ENCODE results near the gene PADI1. TPM values are rescaled to one million over a fixed set of nuclear protein-coding genes. Genes with fewer than 3 reads are reported as not detected.
A peak's percentile ranks its signal among the peaks of the same experiment; 100 is the strongest.
"Not testable (repeated sequence)": the region's sequence is repeated elsewhere in the genome, so short reads cannot be mapped to it uniquely, and the experiment has no call there.

PADI1 gene
- total RNA-seq, 2 donors from 2014 or later = not detected

DNA sequence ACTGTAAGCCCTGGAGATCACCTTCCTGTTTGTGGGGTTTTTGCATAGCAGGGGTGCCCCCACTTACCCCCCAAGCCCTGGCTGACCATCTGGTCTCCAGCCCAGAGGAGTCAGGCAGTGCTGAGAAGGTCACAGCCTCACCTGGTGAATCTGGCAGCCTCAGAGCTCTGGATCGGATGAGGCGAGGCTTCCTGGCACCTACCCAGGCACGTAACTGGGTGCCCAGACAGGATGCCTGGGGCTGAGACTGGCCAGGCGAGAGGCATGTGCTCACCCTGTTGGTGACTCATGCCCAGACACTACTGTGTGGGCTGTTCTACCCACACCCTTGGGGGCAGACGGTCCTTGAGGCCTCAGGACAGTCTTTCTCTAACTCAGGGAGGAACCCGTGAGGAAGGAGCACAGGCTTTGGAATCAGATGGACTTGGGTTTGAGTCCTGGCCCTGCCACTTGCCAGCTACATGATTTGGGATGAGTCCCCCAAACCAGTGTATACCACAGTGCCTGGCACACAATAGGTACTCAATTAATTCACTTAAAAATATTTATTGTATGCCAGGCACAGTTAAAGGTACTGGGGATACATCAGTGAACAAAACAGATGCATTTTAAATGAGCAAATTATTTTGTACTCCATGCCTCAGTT lies 28.9 kb downstream of the PADI1 start:
- no peak for DNase-seq (ENCODE audit: low spot score)
- intact Hi-C loops (cut with DNase I) = loop anchor here (2.0 to 5.0 kb wide), 2 partner anchors 107 to 161 kb away; no protein-coding TSS in a partner anchor

DNA sequence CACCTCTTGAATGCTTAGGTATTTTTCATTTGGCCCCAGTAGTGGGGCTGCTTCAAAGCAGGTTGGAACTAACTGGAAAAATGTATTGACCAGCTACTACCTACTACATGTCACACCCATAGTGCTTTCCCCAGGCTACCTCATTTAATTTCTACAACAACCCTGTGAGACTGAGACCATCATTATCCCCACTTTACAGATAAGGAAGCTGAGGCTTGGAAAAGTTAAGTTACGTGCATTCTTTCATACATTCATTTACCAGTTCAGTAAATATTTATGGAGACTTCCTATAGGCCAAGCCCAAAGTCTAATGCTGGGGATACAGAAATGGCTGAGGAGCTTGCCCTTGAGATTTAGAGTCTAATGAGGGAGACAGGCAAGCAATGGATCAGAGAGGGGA lies 29.5 kb downstream of the PADI1 start:
- intact Hi-C loops (cut with DNase I) = loop anchor here (2.0 to 5.0 kb wide), 2 partner anchors 108 to 162 kb away; no protein-coding TSS in a partner anchor
- no peak for DNase-seq (ENCODE audit: low spot score)

DNA sequence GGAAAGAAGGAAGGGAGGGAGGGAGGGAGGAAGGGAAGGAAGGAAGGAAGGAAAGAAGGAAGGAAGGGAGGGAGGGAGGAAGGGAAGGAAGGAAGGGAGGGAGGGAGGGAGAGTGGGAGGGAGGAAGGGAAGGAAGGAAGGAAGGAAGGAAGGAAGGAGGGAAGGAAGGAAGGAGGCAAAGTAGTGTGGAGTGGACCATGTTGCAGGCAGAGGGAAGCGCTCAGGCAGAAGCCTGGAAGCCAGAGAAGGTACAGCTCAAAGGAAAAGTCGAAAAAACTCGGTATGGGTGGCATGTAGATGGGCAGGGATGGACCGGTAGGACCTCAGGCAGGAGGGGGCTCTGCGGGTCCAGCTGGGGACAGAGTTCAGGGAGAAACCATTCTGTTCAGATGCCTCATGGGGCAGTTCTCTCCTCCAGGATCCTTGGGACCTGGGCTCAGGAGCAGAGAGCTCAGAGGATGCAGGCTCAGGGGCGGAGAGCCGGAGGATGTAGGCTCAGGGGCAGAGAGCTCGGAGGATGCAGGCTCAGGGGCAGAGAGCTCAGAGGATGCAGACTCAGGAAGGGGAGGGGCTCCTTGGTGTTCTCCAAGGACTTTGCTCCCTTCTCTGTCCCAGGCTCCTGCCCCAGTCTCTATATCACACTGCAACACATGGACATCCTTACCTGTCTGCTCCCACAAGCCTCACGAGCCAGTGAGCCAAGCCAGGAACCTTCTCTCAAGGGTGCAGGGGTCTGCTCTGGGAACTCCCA lies 30.4 kb downstream of the PADI1 start:
- intact Hi-C loops (cut with DNase I) = loop anchor here (2.0 to 5.0 kb wide), 2 partner anchors 109 to 178 kb away; no protein-coding TSS in a partner anchor
- DNase-seq (ENCODE audit: low spot score) = no peak

DNA sequence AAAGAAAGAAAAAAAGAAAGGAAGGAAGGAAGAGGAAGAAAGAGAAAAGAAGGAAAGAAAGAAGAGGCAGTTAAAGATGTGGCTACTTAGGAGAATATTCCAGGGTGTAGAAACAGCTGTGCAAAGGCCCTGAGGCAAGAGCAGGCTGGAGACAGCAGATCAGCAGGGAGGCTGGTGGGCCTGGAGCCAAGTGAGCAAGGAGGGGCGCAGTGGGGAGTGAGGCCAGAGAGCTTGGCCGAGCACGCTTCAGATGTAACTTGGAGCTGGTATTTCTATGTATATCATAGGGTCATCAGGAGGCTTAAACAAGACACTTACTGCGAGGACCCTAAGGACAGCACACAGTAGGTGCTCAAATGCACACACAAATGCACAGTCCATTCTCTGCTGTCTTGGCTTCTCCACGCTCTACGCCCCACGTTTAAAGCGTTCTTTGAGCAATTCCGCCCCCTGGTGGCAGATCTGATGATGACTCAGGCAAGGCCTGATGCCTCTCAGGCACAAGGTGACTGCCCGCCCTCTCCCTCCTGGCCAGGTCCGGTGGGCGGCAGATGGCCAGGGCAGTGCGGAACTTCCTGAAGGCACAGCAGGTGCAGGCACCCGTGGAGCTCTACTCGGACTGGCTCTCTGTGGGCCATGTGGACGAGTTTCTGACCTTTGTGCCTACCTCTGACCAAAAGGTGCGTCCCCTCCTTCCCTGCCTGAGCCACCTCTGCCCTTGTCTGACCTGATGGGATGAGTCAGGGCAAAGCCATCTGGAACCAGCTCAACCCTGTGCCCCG lies 32.0 kb downstream of the PADI1 start:
- intact Hi-C loops (cut with DNase I) = loop anchor here (2.0 to 5.0 kb wide), 2 partner anchors 112 to 180 kb away; no protein-coding TSS in a partner anchor
- peak; percentile 96 for DNase-seq (ENCODE audit: low spot score)

DNA sequence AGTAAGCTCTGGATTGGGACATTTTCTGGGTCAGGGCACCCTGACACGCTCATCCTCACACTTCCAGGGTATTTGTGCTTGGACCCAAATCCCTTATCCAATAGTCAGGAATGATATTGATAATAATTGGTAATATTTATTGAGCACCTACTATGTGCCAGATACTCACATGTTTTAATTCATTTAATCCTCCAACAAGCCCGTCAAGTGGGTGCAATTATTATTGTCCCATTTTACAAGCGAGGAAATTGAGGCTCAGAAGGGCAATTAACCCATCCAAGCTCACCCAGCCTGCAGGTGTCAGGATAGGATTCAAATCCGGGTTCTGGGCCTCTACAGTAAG lies 32.6 kb downstream of the PADI1 start:
- intact Hi-C loops (cut with DNase I) = loop anchor here (2.0 to 5.0 kb wide), 2 partner anchors 113 to 180 kb away; no protein-coding TSS in a partner anchor

DNA sequence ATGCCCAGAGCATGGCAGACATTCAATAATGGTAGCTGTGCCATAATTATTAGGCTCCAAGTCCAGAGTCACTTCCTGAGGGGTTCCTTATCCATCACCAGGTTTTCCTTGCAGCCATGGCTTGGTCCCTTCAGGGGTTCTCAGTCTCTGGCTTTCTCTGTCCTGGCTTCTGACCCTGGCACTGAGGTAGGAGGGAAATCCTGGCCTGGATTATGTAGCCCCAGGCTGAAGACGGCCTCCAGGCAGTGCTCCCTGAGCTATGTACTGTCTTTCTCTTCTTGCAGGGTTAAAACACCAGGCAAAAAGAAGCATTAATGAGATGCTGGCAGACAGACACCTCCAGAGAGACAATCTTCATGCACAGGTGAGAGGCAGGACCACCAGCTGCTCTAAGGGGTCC lies 34.5 kb downstream of the PADI1 start:
- DNase-seq (ENCODE audit: low spot score) = no peak
- intact Hi-C loops (cut with DNase I) = loop anchor here (5.0 kb wide), 1 partner anchor 182 kb away; no protein-coding TSS in a partner anchor

More for the DNA sequence above, 32.6 kb downstream of the PADI1 start:
- DNase-seq (ENCODE audit: low spot score) = no peak

DNA sequence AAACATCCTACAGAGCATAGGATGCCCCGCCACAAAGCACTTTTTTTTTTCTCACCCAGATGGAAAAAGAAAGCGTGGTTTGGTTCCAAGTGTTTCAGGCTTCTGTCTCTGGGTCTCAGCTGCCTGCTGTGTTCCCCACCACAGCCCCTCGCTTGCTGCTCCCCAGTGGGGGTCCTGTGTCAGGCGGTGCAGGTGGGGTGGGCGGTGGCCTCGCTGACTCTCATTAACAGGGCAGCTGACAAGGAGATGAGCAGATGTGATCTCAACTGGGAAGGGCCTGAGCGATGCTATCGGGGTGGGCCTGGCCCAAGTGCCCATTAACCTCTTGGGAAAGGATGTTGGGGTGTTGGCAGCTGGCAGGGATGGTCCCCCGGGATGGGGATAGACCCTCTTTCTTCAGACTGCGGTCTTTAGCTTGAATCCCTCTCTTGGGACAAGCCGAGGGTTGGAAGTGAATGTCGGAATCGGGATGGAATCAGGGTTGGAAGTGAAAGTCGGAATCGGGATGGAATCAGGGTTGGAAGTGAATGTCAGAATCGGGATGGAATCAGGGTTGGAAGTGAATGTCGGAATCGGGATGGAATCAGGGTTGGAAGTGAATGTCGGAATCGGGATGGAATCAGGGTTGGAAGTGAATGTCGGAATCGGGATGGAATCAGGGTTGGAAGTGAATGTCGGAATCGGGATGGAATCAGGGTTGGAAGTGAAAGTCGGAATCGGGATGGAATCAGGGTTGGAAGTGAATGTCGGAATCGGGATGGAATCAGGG lies 36.3 kb downstream of the PADI1 start:
- intact Hi-C loops (cut with DNase I); DNase-seq (ENCODE audit: low spot score): not testable (repeated sequence)

DNA sequence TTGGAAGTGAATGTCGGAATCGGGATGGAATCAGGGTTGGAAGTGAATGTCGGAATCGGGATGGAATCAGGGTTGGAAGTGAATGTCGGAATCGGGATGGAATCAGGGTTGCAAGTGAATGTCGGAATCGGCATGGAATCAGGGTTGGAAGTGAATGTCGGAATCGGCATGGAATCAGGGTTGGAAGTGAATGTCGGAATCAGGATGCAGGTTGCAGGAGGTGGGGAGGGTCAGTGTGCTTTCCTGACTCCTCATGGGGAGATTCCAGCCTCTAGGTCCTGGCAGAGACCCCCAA lies 36.8 kb downstream of the PADI1 start:
- DNase-seq (ENCODE audit: low spot score) = not testable (repeated sequence)

DNA sequence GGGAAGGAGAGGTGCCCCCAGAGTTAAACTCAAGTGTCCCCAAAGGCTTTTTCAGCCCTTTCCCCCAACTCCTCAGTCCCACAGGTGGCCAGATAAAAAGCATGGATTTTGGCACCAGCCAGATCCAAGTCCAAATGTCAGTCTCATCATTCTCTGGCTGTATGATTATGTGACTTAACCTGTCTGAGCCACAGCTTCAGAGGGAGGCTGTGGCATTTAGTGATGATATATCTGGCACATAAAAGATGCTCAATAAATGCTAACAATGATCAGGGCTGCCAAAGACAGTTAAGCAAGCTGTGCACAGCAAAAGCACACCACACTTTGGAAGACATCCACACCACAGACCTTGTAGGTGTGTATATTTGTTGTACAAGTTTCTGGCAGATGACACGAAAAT lies 38.3 kb downstream of the PADI1 start:
- DNase-seq (ENCODE audit: low spot score) = no peak
- intact Hi-C loops (cut with DNase I) = no loop called here

More for the DNA sequence above, 36.8 kb downstream of the PADI1 start:
- intact Hi-C loops (cut with DNase I) = not testable (repeated sequence)

DNA sequence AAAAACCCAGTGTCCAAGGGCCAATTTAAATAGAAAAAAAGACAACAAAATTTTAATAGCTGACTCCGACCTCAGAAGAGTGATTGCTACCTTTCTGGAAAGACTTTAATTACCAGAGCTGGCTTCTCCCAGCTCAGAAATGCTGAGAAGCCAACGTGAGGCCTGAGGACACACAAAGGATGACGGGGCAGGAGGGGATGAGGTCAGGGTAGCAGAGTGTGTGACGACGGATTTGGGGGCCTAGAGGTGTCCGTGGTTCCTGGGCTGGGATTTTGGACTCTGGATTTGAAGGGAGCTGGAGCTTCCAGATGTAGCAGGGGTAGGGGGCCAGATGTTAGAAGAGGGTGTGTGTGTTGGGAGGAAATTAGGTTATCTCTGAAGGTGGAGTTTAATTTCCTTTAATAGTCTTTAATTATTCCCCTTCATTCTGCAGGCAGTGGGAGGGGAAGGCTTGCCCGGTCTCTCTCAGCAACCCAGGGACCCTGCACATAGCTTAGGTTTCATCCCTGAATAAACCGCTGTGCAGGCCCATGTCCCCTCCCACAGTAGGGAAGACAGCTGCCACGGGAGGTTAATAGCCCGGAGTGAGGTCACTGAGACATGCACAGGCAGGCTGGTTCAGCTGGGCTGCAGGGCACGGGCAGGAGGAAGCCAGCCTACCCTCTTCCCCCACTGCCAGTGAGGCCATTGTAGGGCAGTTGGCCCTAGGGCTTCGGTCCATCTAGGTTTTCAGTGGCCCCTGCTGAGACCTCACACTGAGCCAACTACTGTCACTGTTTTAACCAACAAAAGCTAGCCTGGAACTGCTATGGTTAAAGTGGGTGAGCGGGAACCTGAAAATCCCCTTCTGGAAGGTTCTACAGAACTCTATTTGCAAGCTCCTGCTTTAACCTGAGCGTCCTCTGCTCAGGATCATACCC lies 40.2 kb downstream of the PADI1 start:
- intact Hi-C loops (cut with DNase I) = no loop called here
- DNase-seq (ENCODE audit: low spot score) = no peak

DNA sequence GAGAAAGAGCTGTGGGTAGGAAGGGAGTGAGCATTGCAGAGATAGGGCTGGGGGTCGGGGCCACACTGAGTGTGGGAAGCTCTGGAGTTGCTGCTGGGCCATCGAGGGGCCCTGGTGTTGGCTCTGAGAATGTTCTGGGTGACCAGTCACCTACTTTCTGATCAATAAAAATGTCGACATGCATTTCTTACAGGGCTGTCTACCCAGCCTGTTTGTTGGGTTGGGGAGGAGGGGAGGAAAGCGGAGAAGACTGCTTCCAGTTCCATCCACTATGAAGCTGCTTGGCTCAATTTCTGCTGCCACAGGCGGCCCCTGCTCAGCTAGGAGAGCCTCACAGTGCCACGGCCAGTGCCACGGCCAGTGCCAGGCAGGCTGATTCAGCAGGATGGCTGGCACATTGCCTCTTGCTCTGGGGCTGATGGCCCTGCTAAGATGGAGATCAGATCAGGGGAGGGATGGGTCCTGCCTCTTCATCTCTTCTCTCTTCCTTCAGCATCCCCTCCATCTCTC lies 40.9 kb downstream of the PADI1 start:
- intact Hi-C loops (cut with DNase I) = no loop called here
- DNase-seq (ENCODE audit: low spot score) = no peak

DNA sequence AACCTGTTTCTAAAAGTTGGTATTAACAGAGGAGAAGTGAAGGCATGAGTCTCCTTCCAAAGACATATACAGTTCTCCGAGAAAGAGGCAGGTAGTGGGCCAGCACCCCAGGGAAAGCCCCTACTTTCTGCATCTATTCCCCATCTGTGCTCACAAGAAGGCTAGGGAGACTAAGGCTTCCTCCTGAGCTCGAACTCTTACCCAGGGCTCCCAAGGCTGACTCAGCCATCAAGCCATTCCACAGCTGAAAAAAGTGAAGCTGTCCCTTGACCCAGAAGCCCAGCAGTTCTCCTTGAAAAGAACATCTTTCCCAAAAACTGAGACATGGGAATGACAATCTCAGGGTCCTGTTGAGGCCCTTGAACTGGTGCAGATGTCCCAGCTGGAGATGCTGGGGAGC lies 42.0 kb downstream of the PADI1 start:
- no peak for DNase-seq (ENCODE audit: low spot score)
- intact Hi-C loops (cut with DNase I) = no loop called here

DNA sequence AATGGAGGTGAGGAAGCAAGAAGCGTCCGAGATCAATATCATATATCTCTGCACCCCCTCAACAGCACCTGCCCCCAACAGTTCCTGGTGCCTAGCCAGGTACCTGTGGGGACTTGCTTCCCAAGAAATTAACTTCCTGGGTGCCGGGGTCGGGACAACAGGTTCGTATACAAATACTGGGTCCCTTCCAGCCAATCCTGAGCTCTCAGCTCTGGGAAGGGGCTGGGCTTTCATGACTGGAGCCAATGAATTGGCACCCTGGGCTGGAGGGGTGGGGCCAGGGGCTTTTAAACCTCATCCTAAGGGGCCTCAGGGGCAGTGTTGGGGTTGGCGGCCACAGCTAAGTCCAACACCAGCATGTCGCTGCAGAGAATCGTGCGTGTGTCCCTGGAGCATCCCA lies 43.9 kb downstream of the PADI1 start, which contains the start of gene PADI3:
TSS of gene PADI3 (plus strand) at position 318 of the 400 bp plus-strand sequence. CDS start at position 358, 40 bp downstream.
- intact Hi-C loops (cut with DNase I) = no loop called here
- no peak for DNase-seq (ENCODE audit: low spot score)

DNA sequence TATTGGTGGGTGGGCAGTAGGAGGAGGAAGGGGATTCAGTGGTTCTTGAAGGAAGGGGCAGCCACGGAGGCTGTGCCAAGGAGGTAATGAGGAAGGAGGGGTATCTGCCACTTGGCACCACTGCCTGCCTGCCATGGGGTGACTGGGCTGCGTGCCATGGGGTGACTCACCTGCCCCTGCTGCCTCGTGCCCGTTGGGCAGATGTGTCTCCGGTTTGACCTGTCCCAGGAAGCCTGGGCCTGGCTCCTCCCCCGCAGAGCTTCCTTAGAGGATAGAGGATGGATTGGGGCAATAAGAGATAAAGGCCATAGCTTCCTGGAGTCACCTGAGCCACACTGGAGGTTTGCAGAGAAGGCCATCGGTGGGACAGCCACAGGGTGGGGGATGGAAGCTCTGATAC lies 45.7 kb downstream of the PADI1 start:
- intact Hi-C loops (cut with DNase I) = no loop called here
- no peak for DNase-seq (ENCODE audit: low spot score)

DNA sequence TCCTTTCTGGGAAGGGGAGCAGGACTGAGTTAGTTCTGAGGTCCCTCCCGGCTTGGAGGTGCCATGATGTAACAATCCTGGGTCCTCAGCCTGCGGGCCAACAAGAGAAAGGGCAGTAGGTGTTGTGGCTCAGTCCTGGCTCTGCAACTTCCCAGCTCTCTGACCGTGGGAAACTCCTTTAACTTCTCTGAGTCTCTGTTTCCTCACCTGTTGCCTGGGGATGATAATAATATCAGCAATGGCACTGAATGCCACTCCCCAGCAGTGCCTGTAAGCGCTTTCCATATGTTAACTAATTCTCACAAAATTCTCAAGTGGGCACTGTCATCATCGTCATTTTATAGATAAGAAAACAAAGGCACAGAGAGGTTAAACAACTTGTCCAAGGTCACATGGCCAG lies 46.3 kb downstream of the PADI1 start:
- DNase-seq (ENCODE audit: low spot score) = no peak
- intact Hi-C loops (cut with DNase I) = no loop called here

DNA sequence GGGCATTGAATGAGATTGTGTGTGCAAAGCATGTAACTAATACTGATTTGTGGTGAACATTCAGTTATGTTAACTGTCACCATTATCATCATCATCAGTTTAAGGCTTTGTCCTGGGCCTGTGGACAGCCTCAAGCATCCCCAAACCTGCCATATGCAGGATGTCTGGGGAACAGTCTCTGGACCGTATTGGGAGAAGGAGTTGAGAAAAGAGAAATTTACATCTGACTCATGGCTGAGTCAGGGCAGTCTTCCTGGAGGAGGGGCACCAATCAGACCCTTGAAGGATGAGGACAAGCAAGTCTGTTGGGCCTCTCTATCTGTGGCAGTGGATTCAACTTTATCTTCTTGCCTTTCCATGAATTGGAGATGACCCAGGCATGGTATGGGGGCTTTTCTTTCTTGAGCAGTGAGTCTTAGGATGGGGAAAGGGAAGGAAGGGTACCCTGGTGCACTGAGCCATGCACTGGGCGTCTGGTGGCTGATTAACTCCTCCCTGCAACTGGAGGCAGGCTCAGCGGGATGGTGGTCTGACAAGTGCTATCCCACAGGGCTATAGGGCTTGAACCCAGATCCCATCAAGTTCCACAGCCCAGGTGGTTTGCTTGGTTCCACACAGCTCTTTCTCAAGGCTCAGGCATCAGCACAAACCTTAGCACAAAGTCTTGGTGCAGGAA lies 46.9 kb downstream of the PADI1 start:
- intact Hi-C loops (cut with DNase I) = no loop called here
- DNase-seq (ENCODE audit: low spot score) = no peak

DNA sequence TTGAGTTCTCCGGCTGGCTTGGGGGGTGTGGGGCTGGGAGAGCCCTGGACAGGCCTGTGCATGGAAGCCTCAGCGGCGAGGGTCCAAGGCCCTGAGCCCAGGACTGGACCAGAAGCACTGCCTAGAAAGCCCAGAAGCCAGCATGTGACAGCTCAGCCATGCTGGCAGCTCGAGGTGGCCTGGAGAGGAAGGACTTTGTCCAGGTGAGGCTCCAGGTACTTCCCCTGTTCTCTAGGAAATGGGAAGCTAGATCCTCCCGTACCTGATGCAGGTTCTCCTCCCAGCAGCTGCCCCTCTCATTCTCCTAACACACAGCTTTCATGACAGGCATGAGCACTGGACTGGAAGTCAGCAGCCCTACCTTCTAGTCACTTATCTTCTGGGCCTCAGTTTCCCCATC lies 50.4 kb downstream of the PADI1 start:
- no peak for DNase-seq (ENCODE audit: low spot score)
- intact Hi-C loops (cut with DNase I) = no loop called here

All from posterior vena cava (tissue), 2 donors.